ENCODE data around the gene ZNF575. TPM values are rescaled to one million over a fixed set of nuclear protein-coding genes. Genes with fewer than 3 reads are reported as not detected.

The ZNF575 gene
- polyA plus RNA-seq, 1 donor from 2014 or later, result not detected

DNA sequence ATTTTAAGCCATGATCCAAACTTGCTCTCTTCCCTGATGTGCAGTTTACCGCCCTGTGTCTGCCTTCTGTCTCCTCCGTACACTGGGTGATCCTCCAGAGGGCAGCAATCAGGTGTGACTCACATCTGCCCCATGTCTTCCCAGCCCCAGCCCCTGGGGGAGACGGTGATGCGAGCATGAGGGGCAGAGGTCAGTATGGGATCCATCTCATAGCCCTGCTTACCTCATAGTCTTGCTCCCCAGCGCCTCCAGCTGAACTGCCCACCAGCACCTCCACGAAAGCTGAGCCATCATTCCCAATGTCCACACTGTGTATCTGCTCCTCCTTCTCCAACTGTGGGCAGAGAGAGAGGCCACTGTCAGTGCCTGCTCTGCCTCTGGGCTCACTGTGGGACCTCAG is 27.7 kb downstream of the ZNF575 start:
- Histone ChIP-seq H3F3A (ENCODE audit: insufficient read depth, low read length, poor library complexity, severe bottlenecking) (no peaks in the 10 kb centered on the region), H3K27ac (ENCODE audit: low read length) (no peak overlapping the region), H3K9ac (ENCODE audit: low read length) (no peak overlapping the region), H3K79me2 (replicated peaks; ENCODE audit: insufficient read depth, low read length) (no peaks in the 10 kb centered on the region), H3K9me3 (ENCODE audit: low read length) (no peaks in the 10 kb centered on the region), H3K36me3 (ENCODE audit: insufficient read depth, low read length) (no peaks in the 10 kb centered on the region), H3K27me3 (ENCODE audit: insufficient read depth, low read depth, low read length) (no peaks in the 10 kb centered on the region), H3K4me3 (ENCODE audit: low read length) (no peak overlapping the region), H3K9me2 (ENCODE audit: insufficient read depth, low read length) (no peaks in the 10 kb centered on the region), H2AFZ (ENCODE audit: low read depth, low read length) (no peak overlapping the region), H4K20me1 (ENCODE audit: insufficient read depth) (no peaks in the 10 kb centered on the region), H3K4me2 (ENCODE audit: low read length) (no peak overlapping the region)
- TF ChIP-seq POLR2AphosphoS5 (IDR thresholded peaks at IDR 0.05) (no peak), EZH2 (IDR thresholded peaks at IDR 0.05; ENCODE audit: borderline replicate concordance, insufficient read depth, low read length, poor library complexity, severe bottlenecking) (no peak), RAD21 (conservative IDR thresholded peaks at IDR 0.05) (no peak), EP300 (conservative IDR thresholded peaks at IDR 0.05; ENCODE audit: poor library complexity, severe bottlenecking) (no peak), SMC3 (conservative IDR thresholded peaks at IDR 0.05; ENCODE audit: poor library complexity) (no peak), TAF1 (IDR thresholded peaks at IDR 0.05; ENCODE audit: low read depth) (no peak)
- TF ChIP-seq, protein P1, sequence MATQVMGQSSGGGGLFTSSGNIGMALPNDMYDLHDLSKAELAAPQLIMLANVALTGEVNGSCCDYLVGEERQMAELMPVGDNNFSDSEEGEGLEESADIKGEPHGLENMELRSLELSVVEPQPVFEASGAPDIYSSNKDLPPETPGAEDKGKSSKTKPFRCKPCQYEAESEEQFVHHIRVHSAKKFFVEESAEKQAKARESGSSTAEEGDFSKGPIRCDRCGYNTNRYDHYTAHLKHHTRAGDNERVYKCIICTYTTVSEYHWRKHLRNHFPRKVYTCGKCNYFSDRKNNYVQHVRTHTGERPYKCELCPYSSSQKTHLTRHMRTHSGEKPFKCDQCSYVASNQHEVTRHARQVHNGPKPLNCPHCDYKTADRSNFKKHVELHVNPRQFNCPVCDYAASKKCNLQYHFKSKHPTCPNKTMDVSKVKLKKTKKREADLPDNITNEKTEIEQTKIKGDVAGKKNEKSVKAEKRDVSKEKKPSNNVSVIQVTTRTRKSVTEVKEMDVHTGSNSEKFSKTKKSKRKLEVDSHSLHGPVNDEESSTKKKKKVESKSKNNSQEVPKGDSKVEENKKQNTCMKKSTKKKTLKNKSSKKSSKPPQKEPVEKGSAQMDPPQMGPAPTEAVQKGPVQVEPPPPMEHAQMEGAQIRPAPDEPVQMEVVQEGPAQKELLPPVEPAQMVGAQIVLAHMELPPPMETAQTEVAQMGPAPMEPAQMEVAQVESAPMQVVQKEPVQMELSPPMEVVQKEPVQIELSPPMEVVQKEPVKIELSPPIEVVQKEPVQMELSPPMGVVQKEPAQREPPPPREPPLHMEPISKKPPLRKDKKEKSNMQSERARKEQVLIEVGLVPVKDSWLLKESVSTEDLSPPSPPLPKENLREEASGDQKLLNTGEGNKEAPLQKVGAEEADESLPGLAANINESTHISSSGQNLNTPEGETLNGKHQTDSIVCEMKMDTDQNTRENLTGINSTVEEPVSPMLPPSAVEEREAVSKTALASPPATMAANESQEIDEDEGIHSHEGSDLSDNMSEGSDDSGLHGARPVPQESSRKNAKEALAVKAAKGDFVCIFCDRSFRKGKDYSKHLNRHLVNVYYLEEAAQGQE (IDR thresholded peaks at IDR 0.05; ENCODE audit: borderline replicate concordance), result no peak

DNA sequence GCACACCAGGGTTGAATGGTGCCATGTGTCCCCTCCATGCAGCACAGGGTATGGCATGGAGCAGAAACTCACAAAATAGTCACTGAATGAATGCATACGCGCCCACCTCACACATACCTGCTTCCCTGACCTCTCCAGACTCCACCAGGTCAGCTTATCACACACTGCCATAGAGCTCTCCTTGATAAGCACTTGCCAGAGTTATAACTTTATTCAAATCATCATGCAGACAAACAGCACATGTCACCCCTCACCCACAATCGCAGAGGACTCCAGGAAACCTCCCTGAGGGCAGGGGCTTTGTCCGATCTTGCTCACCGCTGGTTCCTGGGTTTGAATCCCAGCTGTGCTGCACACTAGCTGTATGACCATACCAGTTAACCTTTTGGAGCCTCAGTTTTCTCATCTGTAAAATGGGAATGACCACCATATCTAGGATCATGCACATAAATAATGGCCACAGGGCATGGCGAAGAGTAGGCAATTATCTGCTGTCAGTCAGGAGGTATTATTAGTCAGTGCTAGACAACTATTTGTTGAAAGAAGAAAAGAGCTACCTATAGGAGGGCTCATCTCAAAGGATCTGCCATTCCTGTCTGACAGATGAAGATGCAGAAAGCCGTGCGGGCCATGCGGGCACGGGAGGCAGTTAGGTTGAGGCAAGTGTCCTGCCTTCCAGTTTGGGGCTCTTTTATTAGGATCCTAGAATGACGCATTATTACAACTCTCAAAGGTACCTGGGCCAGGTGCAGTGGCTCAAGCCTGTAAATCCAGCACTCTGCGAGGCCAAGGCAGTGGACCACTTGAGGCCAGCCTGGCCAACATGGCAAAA is 28.4 kb downstream of the ZNF575 start:
- TF ChIP-seq RAD21 (conservative IDR thresholded peaks at IDR 0.05) (no peak), MXI1 (conservative IDR thresholded peaks at IDR 0.05; ENCODE audit: poor library complexity, severe bottlenecking) (no peak), SMC3 (conservative IDR thresholded peaks at IDR 0.05; ENCODE audit: poor library complexity) (no peak), EP300 (conservative IDR thresholded peaks at IDR 0.05; ENCODE audit: poor library complexity, severe bottlenecking) (no peak), POLR2AphosphoS5 (IDR thresholded peaks at IDR 0.05) (no peak), TAF1 (IDR thresholded peaks at IDR 0.05; ENCODE audit: low read depth) (no peak), EZH2 (IDR thresholded peaks at IDR 0.05; ENCODE audit: borderline replicate concordance, insufficient read depth, low read length, poor library complexity, severe bottlenecking) (no peak)
- TF ChIP-seq, protein P1 (IDR thresholded peaks at IDR 0.05; ENCODE audit: borderline replicate concordance), result no peak
- TF ChIP-seq, protein P2, sequence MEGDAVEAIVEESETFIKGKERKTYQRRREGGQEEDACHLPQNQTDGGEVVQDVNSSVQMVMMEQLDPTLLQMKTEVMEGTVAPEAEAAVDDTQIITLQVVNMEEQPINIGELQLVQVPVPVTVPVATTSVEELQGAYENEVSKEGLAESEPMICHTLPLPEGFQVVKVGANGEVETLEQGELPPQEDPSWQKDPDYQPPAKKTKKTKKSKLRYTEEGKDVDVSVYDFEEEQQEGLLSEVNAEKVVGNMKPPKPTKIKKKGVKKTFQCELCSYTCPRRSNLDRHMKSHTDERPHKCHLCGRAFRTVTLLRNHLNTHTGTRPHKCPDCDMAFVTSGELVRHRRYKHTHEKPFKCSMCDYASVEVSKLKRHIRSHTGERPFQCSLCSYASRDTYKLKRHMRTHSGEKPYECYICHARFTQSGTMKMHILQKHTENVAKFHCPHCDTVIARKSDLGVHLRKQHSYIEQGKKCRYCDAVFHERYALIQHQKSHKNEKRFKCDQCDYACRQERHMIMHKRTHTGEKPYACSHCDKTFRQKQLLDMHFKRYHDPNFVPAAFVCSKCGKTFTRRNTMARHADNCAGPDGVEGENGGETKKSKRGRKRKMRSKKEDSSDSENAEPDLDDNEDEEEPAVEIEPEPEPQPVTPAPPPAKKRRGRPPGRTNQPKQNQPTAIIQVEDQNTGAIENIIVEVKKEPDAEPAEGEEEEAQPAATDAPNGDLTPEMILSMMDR (IDR thresholded peaks at IDR 0.05; ENCODE audit: poor library complexity, severe bottlenecking), result no peak
- Histone ChIP-seq H4K20me1 (ENCODE audit: insufficient read depth) (no peaks in the 10 kb centered on the region), H3K4me3 (ENCODE audit: low read length) (no peak overlapping the region), H3K9ac (ENCODE audit: low read length) (no peak overlapping the region), H3K9me2 (ENCODE audit: insufficient read depth, low read length) (no peaks in the 10 kb centered on the region), H3K4me2 (ENCODE audit: low read length) (no peak overlapping the region), H2AFZ (ENCODE audit: low read depth, low read length) (no peak overlapping the region), H3K27me3 (ENCODE audit: insufficient read depth, low read depth, low read length) (no peaks in the 10 kb centered on the region), H3K9me3 (ENCODE audit: low read length) (no peaks in the 10 kb centered on the region), H3K79me2 (replicated peaks; ENCODE audit: insufficient read depth, low read length) (no peaks in the 10 kb centered on the region), H3F3A (ENCODE audit: insufficient read depth, low read length, poor library complexity, severe bottlenecking) (no peaks in the 10 kb centered on the region), H3K36me3 (ENCODE audit: insufficient read depth, low read length) (no peaks in the 10 kb centered on the region), H3K27ac (ENCODE audit: low read length) (no peak overlapping the region)
